Fibroblast of skin of left biceps (primary cell): Measurements from ENCODE around the gene PWWP2A.
A peak's percentile ranks its signal among the peaks of the same experiment; 100 is the strongest.

Source experiments
- DNase-seq, 2 experiments: peaks; one replicate each; pipeline ENCODE4 v3.0.0-alpha.2; 2013; ENCODE audit warnings: low read depth in 2 of 2

PWWP2A gene

DNA sequence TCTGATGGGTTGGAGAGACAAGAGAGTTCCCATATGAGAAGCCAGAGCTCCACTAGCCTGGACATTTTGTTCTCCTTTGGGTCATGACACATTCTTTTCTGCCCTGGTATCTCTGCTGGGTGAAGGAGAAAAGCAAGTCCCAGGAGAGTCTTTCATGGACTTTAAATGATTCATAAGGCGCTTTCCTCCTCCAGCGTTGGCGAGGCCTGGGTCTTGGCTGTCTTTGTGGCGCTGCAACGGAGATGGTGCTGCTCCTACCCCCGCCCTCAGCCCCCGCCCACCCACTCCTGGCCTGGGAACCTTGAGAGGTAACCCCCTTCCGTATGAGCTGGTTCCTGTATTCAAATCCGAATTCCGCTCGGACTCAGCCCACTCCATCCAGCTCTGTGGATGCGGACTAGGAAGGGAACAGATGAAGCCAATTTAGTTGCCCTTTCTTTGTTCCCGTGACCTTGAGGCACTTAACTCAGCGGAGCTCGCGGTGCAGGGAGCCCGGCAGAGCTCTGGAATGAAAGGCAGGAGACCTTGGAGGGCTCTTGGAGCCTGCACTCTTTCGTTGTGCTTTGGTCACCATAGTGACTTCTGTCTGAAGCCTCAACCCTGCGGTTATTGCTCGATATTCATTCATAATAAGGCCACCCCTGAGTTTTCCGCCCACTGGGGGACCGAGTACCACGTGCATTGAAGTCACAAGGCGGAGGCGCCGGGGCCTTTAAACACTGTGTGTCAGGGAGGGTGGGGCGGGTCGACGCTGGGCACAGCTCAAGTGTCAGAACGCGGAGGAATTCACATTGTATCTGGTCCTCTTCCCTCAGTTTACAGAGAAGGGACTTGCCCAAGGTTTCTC, 14.0 kb upstream of the PWWP2A start:
- no peak for DNase-seq

GRCh38 chr5:160129841-160130240, 10.6 kb upstream of the PWWP2A start:
- no peak for DNase-seq

DNA sequence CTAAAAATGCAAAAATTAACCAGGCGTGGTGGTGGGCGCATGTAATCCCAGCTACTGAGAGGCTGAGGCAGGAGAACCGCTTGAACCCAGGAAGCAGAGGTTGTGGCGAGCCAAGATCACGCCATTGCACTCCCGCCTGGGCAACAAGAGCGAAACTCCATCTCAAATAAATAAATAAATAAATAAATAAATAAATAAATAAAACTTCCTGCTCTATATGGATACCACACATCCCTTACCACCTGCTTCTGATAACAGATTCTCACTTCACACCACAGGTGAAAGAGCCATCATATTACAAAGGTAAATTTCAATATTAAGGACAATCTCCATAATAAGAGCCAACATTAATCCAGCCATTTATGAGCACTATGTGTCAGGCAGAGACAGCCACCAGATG, 9.4 kb upstream of the PWWP2A start:
- no peak for DNase-seq

GRCh38 chr5:160119905-160120266, 636 bp upstream of the PWWP2A start:
- DNase-seq = no peak

DNA sequence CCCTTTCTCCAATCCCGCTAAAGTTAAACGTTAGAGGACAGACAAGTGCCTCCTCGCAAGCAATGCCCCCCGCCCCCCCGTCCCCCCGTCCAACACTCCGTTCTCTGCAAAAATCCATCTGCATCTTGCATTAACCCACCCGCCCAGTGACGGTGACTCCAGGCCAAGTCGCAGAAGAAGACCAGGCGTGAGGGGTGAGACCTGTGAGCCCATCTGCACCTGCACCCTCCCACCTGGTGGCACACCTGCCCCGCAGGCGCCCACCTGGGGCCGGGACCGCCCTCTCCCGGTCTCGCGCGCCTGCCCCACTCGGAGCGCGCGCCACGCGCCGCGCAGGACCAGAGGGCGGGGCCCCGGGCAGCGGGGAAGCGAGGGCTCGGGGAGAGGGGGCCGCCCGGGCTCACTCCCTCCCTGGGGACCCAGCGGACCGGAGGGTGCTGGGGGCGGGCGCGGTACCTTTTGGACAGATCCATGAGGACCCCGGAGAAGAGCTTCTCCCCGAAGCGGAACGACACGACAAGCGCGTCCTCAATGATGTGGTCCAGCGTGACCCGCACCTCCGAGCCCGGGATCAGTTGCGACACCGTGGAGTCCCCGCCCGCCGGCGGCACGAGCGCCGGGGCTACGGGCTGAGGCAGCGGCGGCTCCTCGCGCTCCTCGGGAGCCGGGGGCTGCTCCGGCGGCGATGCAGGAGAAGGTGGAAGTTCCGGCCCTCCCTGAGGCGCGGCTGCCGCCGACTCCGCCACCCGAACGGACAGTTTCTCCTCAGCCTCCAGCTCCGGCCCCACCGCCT, 705 bp downstream of the PWWP2A start:
- DNase-seq = no peak

GRCh38 chr5:160116991-160117390, 2.3 kb downstream of the PWWP2A start:
- DNase-seq = no peak

- DNase-seq = no peak
Observed at GRCh38 chr5:160108124-160108523, 11.1 kb downstream of the PWWP2A start.

- DNase-seq = no peak
Observed at GRCh38 chr5:160105686-160106360, 13.4 kb downstream of the PWWP2A start.

- peak in 1 of 2 experiments; percentile 22 for DNase-seq
Observed at GRCh38 chr5:160097991-160098390, 21.3 kb downstream of the PWWP2A start.

DNA sequence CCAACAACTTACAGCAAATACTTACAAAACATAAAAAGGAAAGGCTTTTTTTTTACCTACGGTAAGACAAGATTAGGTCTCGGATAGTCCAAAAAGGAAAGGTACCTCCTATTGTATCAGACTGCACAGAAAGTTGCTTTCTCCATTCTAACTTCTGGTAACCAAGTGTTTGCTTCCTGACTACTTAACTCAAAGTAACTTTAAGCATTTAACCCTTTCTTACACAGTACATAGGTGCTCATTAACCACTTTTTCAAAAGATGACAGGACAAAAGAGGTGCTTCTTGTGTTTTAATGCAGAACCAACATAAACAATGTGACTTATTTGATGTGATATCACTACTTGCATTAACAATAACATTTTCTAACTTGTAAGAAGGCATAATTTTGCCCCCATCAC, 23.1 kb downstream of the PWWP2A start:
- no peak for DNase-seq

DNA sequence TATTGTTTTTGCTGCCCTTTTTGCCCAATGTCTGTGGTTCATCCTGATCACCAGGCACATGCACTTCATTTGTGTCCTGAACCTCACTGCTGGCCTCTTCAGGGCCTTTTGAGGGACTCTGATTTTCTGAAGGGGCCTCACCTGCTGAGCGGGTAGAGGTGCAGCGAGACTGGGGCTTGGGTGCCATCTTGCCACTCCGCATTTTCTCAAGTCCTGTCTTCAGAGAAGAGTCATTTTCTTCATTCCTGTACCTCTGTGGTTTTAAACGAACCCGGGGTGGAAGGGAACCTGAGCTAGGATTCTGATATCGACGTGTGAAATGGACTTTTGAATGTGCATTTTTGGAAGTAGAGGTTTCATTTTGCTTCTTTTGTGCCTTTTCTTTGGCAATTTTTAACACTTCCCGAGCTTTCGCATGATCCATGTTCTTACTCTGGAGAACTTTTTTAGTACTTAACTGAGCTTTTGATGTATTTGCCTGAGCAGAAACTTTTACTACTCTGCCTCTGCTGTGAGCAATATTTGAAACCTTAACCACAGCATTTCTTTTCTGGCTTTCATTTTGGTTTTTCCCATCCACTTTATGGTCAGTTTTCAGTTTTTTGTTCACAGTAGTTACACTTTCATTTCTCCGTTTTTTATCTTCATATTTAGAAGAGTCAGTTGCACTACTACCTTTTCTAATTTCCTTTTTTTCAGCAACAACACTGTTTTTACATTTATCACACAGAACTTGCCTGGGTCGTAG, 26.1 kb downstream of the PWWP2A start:
- DNase-seq = no peak

DNA sequence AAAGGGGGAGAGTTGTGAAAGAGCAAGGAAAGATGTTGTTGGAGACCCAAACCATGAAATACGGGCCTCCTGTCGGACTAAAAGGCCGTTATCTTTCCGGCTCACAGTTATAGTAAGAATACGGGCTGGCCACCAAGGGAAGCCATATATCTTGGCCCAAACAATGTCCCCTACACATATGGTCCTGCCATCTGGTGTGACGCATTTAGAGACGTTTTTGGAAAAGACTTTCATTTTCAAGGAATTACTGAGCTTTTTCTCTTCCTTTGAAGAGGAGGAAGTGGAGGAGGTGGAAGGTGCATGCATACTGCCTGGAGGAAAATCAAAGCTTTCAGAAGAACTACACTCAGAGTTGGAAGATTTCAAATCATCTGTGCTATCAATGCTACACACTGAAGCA, 26.7 kb downstream of the PWWP2A start:
- no peak for DNase-seq

GRCh38 chr5:160090059-160090458, 29.2 kb downstream of the PWWP2A start:
- no peak for DNase-seq

- no peak for DNase-seq
Observed at GRCh38 chr5:160089531-160089930, 29.7 kb downstream of the PWWP2A start.

DNA sequence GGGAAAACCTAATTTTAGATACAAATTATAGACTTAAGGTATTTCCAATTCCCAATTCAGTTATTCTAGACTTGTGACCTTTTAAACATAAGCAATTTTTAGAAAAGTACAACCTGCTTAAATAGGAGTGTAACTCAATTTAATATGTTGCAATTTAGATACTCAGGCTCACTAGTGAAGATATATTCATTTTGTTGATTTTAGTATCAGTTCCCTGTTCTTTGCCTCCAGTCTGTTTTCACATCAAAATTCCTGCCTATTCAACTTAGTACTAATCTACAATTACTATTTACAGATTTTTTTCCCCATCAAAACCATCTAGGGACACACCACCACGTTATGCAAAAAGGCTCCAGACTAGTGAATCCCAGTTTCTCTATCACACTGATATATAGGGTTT, 30.4 kb downstream of the PWWP2A start:
- DNase-seq = no peak

DNA sequence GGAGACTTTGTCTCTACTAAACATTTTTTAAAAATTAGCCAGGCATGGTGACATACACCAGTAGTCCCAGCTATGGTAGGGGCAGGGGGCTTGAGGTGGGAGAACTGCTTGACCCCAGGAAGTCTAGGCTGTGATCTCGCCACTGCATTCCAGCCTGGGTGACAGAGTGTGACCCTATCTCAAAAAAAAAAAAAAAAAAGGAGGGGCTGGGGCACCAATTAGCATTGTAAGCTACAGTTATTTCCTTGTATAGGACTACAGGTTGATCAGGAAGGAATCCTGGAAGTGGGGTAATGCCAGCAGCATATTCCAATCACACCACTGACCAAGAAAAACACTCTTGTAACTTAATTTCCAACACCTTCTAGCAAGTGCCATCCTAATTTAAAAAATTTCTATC, 32.1 kb downstream of the PWWP2A start:
- no peak for DNase-seq

DNA sequence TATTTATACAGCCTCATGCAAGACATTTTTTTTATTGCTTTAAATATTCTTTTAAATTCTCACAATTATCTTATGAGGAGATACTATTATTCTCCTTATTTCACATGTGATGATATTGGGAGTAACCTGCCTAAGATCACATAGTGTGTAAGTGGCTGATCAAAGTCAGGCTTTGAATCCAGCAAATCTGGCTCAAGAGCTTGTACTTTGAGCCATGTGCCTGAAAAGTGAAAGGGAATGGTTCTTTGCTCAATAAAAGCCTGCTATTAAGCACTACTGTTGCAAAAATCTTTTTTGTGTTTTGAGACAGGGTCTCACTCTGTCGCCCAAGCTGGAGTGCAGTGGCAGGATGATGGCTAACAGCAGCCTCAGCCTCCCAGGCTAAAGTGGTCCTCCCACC, 35.1 kb downstream of the PWWP2A start:
- DNase-seq = no peak

GRCh38 chr5:160083501-160083900, 35.7 kb downstream of the PWWP2A start:
- DNase-seq = no peak

- DNase-seq = peak; percentile 81 to 83
Observed at GRCh38 chr5:160082614-160083500, 36.4 kb downstream of the PWWP2A start.

GRCh38 chr5:160081495-160081894, 37.8 kb downstream of the PWWP2A start:
- DNase-seq = no peak

DNA sequence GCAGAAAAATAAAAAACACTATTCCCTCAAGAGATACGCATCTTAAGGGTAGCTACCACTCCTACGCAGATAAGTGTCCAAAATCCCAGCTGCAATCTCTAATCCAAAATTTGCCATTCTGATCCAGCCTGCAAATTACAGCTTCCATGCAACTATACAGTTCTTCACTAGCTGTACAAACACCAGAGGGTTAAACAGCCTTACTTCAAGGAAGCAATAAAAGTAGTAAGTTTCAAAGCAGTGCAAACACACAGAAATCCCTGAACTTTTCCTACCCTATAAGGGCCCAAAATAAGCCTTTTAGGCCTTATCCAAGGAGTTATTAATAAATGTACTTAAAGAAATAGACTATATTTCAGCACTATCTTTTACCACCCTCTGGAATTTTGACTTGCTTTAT, 39.5 kb downstream of the PWWP2A start:
- DNase-seq = no peak
